GM18508 (cell line): Measurements from ENCODE around the gene DENND1B.
"Not testable (repeated sequence)": the region's sequence is repeated elsewhere in the genome, so short reads cannot be mapped to it uniquely, and the experiment has no call there.

Experiments used
- ATAC-seq: cut with Tn5 transposase; IDR thresholded peaks from one replicate; pipeline ENCODE4 v1.9.1; 2021; ENCODE audit warnings: moderate number of reproducible peaks; ENCODE audit not compliant: insufficient read depth, unreplicated experiment

The DENND1B gene

DNA sequence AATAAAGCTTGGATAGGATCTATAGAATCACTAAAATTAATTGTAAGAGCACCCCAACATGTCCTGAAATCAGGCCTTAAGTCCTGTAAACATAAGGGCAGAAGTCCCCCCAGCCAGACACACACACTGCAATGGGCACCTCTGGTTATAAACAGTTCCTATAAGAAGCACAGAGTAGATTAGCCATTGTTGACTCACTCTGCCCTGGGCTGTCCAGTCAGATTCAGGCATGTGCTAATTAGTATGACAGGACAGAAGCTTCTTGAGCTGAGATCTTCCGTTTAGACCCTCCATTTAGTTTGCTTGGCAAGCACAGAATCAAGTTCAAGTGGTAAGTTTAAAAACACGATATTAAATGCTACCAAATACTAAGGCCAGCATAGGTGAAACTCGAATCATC lies 11.8 kb upstream of the DENND1B start:
- ATAC-seq, result no peak

DNA sequence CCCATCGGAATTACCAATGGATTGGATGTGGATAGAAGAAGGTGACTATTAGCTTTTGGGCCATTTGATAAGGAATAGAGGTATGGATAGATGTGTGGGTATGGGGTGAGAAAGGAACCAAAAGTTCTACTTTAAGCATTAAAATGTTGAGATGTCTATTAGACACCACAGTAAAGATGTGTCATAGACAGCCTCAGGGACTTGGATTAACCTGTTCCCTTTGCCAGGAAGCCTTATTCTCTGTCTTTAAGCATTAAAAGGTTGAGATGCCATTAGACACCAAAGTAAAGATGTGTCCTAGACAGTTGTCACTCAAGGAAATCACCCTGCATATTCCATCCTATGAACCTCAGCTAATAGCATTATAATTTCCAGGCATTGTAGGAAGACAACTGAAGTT lies 11.0 kb upstream of the DENND1B start:
- ATAC-seq, result no peak

DNA sequence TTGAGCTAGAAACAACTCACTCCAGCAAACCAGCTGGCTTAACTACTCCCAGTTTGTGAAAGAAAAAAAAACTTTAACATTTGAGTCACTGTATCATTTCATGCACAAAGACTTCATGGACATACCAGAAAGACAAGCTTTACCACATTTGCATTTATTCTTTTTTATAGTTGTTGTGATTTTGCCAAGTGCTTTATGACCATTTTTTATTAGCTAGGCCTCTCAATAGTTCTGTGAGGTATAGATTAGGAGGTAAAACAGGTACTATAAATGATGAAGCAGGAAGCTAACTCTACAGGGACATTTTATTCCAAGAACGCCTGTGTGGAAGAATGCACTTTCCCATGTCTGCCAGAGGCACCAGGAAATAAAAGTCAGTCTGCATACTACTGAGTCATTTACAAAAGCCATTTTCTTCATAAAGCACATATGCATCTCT lies 8.2 kb upstream of the DENND1B start:
- ATAC-seq, result no peak

DNA sequence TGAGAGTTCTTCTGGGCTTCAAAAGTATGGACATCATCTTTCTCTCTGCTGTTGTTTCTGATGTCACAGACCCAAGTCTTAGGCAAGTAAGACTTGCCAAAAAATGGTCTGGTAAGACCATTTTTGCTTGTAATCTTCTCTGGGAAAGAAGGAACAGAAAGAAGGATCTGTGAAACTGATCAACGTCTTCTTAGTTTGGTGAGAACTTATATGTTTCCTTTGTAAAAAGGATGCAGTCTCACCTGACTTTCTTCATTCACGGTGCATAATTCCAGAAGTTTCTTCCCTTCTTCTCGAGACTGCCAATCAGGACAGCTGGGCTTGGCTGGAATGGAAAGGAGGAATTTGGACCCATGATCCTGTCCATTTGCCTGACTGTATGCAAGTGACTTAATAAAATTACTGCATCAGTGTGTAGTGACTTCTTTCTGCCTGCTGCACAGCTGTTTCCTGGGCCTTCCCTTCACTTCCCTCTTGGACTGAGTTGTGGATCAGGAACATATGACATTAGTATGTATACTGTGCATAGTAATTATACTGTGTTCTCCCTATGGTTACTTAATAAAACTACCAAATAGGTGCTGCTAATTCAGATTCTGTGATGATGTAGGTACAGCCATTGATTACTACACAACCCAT lies 7.6 kb upstream of the DENND1B start:
- no peak for ATAC-seq

DNA sequence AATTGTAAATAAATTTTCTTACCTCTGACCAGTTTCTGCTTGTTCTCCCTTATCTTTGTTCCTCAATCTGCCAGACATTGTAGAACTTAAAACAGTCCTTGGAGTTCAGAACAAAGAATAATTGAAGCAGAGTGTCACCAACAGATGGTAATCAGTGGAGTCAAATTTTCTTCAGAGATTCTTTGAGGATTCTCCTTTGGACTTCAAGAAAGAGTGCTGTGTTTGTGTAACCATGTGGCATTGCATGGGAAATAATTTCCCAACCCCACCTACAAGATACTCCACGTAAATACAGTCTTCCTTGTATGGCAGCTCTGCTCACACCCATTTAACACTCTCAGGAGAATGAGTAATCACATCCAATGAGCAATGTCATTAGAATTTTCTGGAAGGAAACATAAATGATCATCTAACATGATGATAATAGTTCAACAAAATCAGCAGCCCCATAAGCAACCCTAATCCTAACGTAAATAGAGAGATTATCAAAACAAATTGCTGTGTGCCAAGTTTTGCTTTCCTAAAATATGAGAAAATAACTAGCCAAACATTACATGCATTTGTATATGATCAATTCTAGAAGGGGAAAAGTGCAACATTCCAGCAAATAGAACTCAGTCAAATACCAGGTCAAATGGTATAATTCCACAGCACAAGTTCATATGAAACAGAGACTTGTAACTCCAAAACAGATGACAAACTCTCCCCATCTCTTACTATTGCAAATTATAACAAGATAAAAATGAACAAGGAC lies 6.9 kb upstream of the DENND1B start:
- no peak for ATAC-seq

DNA sequence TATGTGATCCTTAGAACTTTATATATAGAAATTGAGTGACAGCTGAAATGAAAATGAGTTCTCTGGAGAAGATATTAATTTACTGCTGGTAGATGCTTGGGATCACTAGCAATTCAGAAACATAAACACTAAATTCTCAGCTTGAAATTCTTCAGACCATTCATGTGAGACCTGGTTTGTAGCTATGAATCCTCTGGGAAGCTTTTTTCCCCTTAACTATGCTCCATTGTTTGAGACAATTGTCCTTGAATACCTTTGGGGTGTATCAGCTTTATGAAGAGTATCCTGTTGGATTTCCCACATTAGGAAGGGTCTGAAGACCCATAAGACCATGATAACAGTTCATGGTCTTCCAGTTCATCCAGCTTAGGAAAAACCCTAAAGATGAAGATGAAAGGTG lies 4.6 kb upstream of the DENND1B start:
- ATAC-seq, result no peak

DNA sequence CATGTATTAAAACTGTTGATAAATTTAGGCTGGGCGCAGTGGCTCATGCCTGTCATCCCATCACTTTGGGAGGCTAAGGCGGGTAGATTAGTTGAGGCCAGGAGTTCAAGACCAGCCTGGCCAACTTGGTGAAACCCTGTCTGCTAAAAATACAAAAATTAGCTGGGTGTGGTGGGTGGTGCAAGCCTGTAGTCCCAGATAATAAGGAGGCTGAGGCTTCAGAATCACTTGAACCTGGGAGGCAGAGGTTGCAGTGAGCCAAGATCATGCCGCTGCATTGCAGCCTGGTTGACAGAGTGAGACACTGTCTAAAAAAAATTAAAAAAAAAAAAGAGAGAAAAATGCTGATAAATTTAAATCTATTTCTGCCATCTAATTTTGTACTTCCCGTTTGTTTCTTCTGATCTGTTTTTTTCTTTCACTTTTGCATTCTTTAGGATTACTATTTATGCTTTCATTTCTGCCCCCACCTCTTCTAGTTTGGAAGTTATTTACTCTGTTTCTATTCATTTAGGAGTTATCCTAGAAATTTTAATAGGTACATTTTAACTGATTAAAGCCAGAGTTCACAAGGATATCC lies 3.2 kb upstream of the DENND1B start:
- no peak for ATAC-seq

DNA sequence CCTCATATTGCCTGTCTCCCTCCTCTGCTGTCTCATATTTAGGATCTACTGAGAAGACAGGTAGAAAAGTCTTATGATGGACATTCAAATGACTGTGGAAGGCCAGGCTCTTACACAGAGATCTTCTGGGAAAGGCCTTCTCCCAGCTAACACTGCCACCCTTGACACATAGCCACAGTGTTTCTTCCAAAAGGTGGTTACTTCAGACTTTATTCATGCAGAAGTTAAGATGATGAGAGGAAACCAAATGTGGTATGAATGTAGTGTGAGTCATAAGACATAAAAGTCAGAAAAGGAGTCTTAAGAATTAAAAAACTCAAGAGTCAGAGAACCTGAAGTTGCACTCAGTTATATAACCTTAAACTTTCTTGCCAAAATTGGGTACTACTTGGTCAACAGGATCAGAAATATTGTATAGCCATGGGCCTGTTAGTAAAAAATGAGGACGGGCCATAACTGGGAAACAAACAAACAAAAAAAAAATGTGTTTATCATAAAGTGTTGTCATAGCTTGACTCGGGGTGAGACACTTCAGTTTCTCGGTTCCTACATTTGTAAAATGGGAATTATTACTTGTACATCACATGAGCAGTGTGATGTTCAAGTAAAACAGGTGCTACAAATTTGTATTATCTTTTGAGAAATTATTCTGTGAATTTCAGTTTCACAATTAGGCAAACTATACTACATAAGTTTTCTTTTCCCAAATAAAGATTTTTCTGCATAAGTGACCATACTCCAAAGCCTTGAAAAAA lies 1.2 kb upstream of the DENND1B start:
- peak; percentile 30 for ATAC-seq

DNA sequence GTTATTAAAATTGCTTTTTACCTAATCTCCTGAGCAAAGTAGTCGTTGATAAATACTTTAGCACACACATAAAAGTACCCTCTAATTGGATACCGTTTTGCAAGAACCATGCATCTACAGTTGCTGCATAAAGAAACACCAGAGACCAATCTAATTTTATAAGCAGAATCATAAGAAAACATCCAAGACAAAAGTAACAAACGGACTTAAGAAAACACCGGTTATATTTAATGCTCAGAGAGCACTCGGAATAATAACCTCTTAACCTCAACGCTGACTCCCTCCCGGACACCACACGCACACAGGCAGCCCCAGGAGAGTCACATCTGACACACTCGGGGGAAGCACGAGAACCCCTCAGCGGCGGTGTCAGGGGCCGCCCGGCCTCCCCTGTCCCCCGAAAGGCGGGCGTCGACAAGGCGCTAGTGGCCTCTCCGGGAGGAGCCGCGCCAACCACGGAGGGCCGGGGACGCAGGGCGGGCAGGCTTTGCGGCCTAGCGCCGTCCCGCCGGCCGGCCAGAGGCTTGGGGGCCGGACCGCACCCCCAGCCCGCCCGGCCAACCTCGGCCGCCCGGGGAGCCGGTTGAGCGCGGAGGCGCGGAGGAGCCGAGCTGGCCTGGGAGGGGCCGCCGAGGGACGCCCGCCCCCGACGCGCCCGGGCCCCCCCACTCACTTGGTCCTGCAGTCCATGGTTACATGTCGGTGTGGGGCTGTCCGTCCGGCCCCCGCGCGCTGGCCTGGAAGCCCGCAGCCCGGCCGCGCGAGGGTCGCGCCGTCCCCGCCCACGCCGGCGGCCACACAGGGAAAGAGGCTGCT lies 606 bp downstream of the DENND1B start:
- ATAC-seq, result peak; percentile 13

DNA sequence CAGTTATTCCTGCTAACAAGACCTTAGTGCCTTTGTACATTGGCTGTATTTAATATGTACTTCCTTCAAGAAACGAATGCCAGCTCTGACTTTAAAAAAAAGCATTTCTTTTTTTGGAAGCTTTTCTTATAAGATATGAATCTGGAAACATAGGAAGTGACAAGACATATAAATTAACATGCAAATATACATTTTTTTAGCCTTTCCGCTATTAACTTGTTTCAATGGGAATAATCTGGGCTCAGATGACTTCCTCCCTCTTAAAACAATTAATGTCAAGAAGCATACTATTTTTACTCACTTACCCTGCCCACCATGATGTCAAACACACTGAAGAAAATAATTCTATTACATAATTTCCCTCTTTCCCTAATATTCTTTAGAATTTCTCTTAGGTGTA lies 1.4 kb downstream of the DENND1B start:
- ATAC-seq, result no peak

DNA sequence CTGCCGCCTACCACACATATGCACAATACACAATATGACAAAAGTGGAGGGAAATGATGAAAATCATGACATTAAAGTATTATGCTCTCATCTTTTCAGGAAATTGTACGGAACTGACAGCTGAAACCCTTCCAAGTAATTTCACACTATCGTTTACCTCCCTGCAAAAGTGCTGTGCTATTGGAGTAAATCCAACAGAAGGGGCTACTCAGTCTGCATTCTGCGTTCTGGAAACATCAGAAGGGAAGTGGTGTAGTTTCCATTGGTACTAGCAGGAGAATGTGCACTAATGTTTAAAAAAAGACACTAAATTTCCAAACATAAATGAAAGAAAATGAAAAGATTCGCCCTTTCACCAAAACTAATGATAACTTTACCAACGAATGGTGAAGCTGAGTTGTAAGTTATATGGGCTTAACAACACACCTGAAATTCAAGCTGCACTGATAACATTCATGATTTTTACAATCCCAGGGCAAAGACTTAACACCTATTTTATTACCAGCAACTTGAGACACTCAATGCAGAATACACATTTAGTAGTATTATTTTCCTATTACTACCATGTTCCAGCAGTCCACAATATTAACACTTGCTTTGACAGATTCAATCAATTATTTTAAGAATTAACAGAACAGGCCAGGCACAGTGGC lies 3.2 kb downstream of the DENND1B start:
- ATAC-seq, result no peak

DNA sequence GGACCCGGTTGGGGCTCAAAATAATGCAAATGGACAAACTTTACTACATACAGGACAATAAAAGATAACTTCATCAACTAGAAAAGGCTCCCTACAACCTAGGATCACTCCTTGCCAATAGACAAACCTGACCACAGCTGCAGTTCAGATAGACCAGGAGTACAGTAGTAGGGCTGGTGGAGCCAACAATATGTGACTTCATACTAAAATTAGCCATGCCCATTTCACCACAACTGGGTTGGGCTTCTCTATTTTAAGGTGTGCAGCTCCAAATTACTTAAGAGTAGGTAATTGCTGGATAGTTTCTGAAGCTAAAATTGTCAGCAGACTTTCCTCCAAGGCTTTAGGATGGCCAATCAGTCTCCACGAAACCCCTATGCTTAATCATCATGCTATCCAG lies 3.9 kb downstream of the DENND1B start:
- no peak for ATAC-seq

DNA sequence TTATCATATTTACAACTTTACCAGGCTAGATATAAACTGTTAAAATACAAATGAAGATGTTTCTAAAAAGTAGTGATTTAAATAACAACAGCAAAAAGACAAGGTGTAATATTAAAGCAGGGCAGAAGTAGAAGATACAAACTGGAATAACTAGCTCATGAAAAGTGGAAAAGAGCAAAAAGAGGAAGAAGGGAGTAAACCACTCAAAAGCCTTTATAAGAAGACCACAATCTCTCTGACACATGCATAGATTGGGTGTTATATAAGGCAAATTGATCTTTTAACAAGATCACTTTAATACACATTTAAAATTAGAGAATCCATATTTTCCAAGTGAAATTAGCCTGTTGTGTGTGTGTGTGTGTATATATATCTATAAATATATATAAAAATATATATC lies 5.0 kb downstream of the DENND1B start:
- no peak for ATAC-seq

DNA sequence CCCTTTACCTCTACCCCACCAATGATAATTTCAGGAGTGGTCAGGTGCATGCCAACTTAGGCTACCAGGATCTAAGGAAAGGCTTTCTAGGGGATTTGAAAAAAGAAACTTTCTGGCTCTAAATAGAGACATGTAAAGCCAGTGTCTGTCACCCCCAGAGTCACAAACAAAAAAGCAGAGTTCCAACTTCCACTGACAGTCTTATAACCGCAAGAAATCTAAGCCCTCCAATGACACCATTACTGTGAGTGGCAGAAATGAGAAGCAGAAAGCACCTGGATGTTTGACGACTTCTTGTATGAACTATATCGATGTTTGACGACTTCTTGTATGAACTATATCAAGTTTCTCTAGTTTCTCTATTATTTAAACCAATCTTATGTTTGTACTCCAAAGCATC lies 6.0 kb downstream of the DENND1B start:
- ATAC-seq, result no peak

DNA sequence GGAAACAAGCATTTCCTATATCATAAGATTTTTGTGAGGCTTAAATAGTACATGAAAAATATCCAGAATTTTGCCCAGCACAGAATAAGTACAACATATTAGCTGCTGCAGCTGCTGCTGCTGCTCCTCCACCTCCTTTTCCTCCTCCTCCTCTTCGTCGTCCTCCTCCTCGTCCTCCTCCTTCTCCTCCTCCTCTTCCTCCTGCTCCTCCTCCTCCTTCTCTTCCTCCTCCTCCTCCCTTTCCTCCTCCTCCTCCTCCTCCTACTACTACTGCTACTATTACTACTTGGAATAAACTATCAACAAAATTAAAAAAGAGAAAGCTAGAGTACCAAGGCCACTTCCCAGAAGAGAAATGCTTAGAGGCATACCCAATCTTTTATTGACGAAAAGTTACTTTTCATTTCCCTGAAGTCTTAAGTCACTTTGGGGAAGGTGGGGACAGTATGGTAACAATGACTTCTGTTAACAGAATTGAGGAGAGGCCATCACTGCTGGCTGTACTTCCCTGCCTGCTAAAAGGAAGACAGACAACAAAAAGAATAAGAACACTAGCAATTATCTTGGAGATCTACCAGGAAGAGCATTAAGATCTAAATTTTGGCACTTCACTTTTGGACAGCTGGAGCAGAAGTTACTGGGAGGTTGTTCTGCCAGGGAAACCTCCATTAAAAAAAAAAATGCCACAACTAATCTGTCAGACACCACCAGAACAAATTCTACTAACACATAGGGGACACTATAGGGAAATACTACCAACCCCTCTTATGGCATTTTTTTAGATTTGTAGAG lies 7.1 kb downstream of the DENND1B start:
- no peak for ATAC-seq

DNA sequence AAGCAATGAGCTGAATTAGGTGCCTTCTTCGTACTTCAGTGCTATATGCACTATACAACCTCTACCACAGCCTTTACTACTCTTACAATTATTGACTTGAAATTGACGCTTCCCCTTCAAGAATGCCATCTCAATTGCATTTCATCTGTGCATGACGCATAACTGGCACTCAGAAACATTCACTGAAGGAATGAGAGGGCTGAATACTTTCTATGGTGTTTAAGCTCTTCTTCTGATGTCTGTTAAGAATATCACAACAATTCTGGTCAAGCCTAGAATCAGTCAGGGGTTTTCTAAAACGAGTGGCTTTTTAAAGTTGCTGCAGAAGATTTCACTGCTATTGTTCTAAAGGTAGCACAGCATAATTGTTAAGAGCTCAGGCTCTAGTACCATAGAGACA lies 11.5 kb downstream of the DENND1B start:
- ATAC-seq, result no peak

DNA sequence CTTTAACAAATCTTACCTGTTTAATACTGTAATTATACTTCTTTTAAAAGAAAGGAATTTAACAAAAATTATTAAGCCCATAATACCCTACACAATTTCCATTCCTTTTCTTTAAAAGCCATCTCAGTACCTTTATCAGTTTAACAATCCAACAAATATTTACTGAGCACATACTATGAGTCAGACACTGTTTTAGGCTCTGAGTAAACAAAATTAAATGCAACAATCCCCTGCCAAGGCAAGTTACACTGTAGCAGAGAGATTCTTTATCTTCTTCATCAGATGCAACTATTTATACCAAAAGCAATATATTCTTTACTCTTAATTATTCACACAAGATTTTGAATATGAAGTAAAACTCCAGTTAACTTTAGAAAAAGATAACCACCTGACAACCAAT lies 12.0 kb downstream of the DENND1B start:
- ATAC-seq, result no peak

DNA sequence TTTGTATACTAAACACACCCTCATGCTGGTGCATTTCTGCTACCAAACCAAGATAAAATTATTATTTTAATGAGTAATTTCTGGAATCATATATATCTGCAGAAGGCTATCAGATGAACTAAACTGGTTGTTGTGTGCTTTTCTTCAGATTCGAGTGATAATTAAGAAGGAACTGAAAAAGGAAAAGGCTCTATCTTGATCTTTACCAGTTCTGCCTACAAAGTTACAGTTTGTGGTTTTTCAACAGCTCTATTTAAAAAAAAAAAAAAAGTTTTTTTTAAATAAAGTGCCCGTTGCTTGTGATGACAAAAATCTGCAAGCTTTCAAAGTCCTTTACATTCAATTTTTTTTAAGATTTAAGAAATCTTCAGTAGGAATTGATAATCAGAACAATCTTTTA lies 13.6 kb downstream of the DENND1B start:
- ATAC-seq, result no peak

DNA sequence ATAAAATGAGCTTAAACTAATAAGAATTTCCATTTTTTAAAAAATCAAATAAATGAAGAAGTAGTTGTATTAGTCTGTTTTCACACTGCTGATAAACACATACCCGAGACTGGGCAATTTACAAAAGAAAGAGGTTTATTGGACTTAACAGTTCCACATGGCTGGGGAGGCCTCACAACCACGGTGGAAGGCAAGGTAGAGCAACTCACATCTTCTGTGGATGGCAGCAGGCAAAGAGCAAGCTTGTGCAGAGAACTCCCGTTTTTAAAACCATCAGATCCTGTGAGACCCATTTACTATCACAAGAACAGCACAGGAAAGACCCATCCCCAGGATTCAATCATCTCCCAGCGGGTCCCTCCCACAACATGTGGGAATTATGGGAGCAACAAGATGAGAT lies 19.7 kb downstream of the DENND1B start:
- not testable (repeated sequence) for ATAC-seq
